GM12878 (cell line): ENCODE results near the gene RGP1. TPM values are rescaled to one million over a fixed set of nuclear protein-coding genes. Genes with fewer than 3 reads are reported as not detected.

Experiments
- ATAC-seq: fragments of 200-7000 bp; cut with Tn5 transposase; 3 replicates; pipeline ENCODE4 v1.9.1; 2020; ENCODE audit warnings: mild to moderate bottlenecking, moderate library complexity
- BruUV-seq: library from RNA; stranded (reverse); fragments of 400-500 nt; replicated peaks from 2 replicates; lab custom pipeline; 2021; lab: Mats Ljungman, UMichigan
- CTCF ChIA-PET: fragments of 300-600 bp; sonication (Branson Sonifier 250); formaldehyde crosslinking; extraction: SDS; loops from one replicate; lab custom pipeline; 2021; ENCODE audit warnings: inconsistent platforms; lab: Yijun Ruan, JAX
- POLR2A ChIA-PET: fragments of 350-600 bp; formaldehyde crosslinking; extraction: SDS; loops from one replicate; lab custom pipeline; 2021; ENCODE audit warnings: inconsistent platforms; lab: Charles Lee
- RAD21 ChIA-PET: fragments of 300-600 bp; sonication (Branson Sonifier 250); formaldehyde crosslinking; loops from one replicate; lab custom pipeline; 2023; ENCODE audit warnings: antibody characterized with exemption; ENCODE audit not compliant: unreplicated experiment; lab: Charles Lee
- SMC1A ChIA-PET: fragments of 300-600 bp; sonication (Branson Sonifier 250); formaldehyde crosslinking; loops from one replicate; lab custom pipeline; 2023; ENCODE audit not compliant: unreplicated experiment, uncharacterized antibody; lab: Charles Lee
- DNase-seq: peaks from one replicate; pipeline ENCODE4 v3.0.0-alpha.2; 2011; ENCODE audit warnings: low read depth, low spot score
- FAIRE-seq: peaks from 3 replicates; lab custom pipeline; 2011; peaks lifted over from hg19 to GRCh38; lab: Jason Lieb, UNC
- H2AFZ ChIP-seq: 2 replicates; pipeline ENCODE4 v1.6.0; 2011; ENCODE audit warnings: low read depth, low read length, control low read depth; ENCODE audit not compliant: control insufficient read depth
- H3K27ac ChIP-seq: 2 replicates; pipeline ENCODE4 v1.5.1; 2011; ENCODE audit warnings: control low read depth; ENCODE audit not compliant: control insufficient read depth, insufficient read depth
- H3K27me3 ChIP-seq, 2 experiments: replicated peaks in 1 of 2; 2 replicates each; pipeline versions ENCODE4 v1.6.0 to v1.6.1; 2011; ENCODE audit warnings: low read length in 1 of 2; ENCODE audit not compliant: control insufficient read depth in 2 of 2, insufficient read depth in 2 of 2
- H3K36me3 ChIP-seq, 2 experiments: 2 replicates each; pipeline ENCODE4 v1.5.1; 2011; ENCODE audit warnings: low read length in 1 of 2; ENCODE audit not compliant: control insufficient read depth in 2 of 2, insufficient read depth in 2 of 2
- H3K4me1 ChIP-seq: 2 replicates; pipeline ENCODE4 v1.6.1; 2011; ENCODE audit warnings: mild to moderate bottlenecking, low read length, moderate library complexity, mixed read lengths; ENCODE audit not compliant: control insufficient read depth, insufficient read depth
- H3K4me2 ChIP-seq: 2 replicates; pipeline ENCODE4 v1.6.0; 2011; ENCODE audit warnings: control low read depth; ENCODE audit not compliant: control insufficient read depth, insufficient read depth
- H3K4me3 ChIP-seq: fragments of 200-600 bp; sonication (generic); 2 replicates; pipeline ENCODE4 v1.5.1; 2016
- H3K79me2 ChIP-seq: 2 replicates; pipeline ENCODE4 v1.6.0; 2011; ENCODE audit warnings: low read length; ENCODE audit not compliant: control insufficient read depth, insufficient read depth
- H3K9ac ChIP-seq: 2 replicates; pipeline ENCODE4 v1.8.0; 2011; ENCODE audit warnings: low read length, control low read depth, mixed read lengths; ENCODE audit not compliant: control insufficient read depth, insufficient read depth
- H3K9me3 ChIP-seq: replicated peaks from 3 replicates; pipeline ENCODE4 v1.5.1; 2011; ENCODE audit warnings: mild to moderate bottlenecking, low read length; ENCODE audit not compliant: control insufficient read depth, insufficient read depth
- H4K20me1 ChIP-seq: 2 replicates; pipeline ENCODE4 v1.6.0; 2011; ENCODE audit not compliant: control insufficient read depth, insufficient read depth
- ASH2L ChIP-seq: fragments of 300-600, 200-600 bp; sonication (generic); IDR thresholded peaks from 2 replicates; pipeline ENCODE4 v1.6.1; 2017; ENCODE audit warnings: low read depth, mild to moderate bottlenecking, borderline replicate concordance
- CBFB ChIP-seq: IDR thresholded peaks from 2 replicates; pipeline ENCODE4 v1.6.1; 2016; ENCODE audit warnings: antibody characterized with exemption, low read depth
- CBX5 ChIP-seq: sonication (generic); IDR thresholded peaks from 2 replicates; pipeline ENCODE4 v1.6.1; 2016; ENCODE audit warnings: low read depth, moderate library complexity, mild to moderate bottlenecking, inconsistent platforms
- CEBPB ChIP-seq, 2 experiments: fragments of 150-350 bp in 1 of 2; IDR thresholded peaks; 2 replicates each; pipeline ENCODE4 v1.6.1; 2012 to 2014; ENCODE audit warnings: low read depth in 2 of 2, low read length in 2 of 2, borderline replicate concordance in 1 of 2, inconsistent platforms in 1 of 2
- CREM ChIP-seq: IDR thresholded peaks from 2 replicates; pipeline ENCODE4 v1.6.1; 2014; ENCODE audit warnings: antibody characterized with exemption, low read depth
- E4F1 ChIP-seq: fragments of 450-650 bp; IDR thresholded peaks from 2 replicates; pipeline ENCODE4 v1.6.1; 2018; ENCODE audit warnings: borderline replicate concordance, mild to moderate bottlenecking; ENCODE audit not compliant: partially characterized antibody
- HDAC2 ChIP-seq: fragments of 200-600 bp; sonication (generic); IDR thresholded peaks from 2 replicates; pipeline ENCODE4 v1.6.1; 2017
- JUND ChIP-seq: IDR thresholded peaks from 2 replicates; pipeline ENCODE4 v1.6.1; 2012; ENCODE audit warnings: low read depth, mild to moderate bottlenecking, low read length, improper control_type of control experiment, moderate library complexity
- NBN ChIP-seq: fragments of 450-650 bp; IDR thresholded peaks from 2 replicates; pipeline ENCODE4 v1.6.1; 2016
- PRDM15 ChIP-seq: fragments of 450-650 bp; formaldehyde crosslinking; IDR thresholded peaks from 2 replicates; pipeline ENCODE4 v1.4.0; 2020; ENCODE audit warnings: mild to moderate bottlenecking, moderate library complexity
- RB1 ChIP-seq: fragments of 450-650 bp; formaldehyde crosslinking; IDR thresholded peaks from 2 replicates; pipeline ENCODE4 v1.6.1; 2017; ENCODE audit warnings: mild to moderate bottlenecking, borderline replicate concordance
- RFX5 ChIP-seq: IDR thresholded peaks from 2 replicates; pipeline ENCODE4 v1.6.1; 2011; ENCODE audit warnings: low read depth, low read length, improper control_type of control experiment
- SMAD1 ChIP-seq: fragments of 450-650 bp; IDR thresholded peaks from 2 replicates; pipeline ENCODE4 v1.6.1; 2018; ENCODE audit warnings: mild to moderate bottlenecking, low read depth; ENCODE audit not compliant: partially characterized antibody
- STAT3 ChIP-seq: IDR thresholded peaks from 2 replicates; pipeline ENCODE4 v1.6.1; 2011; ENCODE audit warnings: low read depth, low read length, improper control_type of control experiment
- YY1 ChIP-seq: IDR thresholded peaks from 2 replicates; pipeline ENCODE4 v1.6.1; 2011; ENCODE audit warnings: low read depth, mild to moderate bottlenecking, low read length
- ZNF207 ChIP-seq: fragments of 450-650 bp; IDR thresholded peaks from 2 replicates; pipeline ENCODE4 v1.6.1; 2014; ENCODE audit warnings: antibody characterized with exemption, mild to moderate bottlenecking, borderline replicate concordance
- WGBS: methylation state at CpG from one replicate; pipeline ENCODE4 v1.1.6; 2016; ENCODE audit warnings: low lambda C conversion rate; ENCODE audit not compliant: insufficient replicate concordance, insufficient coverage; ENCODE audit errors: missing lambda C conversion rate; 5-methylcytosine and 5-hydroxymethylcytosine counted together
- in situ Hi-C: fragments of 300-500 bp; cut with MboI; formaldehyde crosslinking; loops from 9 replicates; pipeline ENCODE4 v1.14.3; 2018; ENCODE audit warnings: mixed read lengths
- intact Hi-C: fragments of 100-400 bp; cut with micrococcal nuclease; formaldehyde crosslinking; loops from one replicate; pipeline ENCODE4 v1.14.2; 2022; ENCODE audit not compliant: unreplicated experiment
- polyA plus RNA-seq, 11 experiments: library from polyadenylated mRNA; depleted of rRNA in 4 of 11; unstranded in 6 of 11; stranded (reverse) in 5 of 11; fragments of >200 nt; fragmentation: Nextera tagmentation in 4 of 11; fragmentation: Illumina TruSeq in 1 of 11; extraction: Ambion mirVana in 4 of 11; extraction: Trizol in 1 of 11; gene quantifications; 1 replicate in 1 of 11; 2 replicates in 10 of 11; pipeline versions ENCODE4 v1.2.1 to v1.2.3, GENCODE V29; 2011 to 2016; ENCODE audit warnings: inconsistent platforms in 2 of 11, missing spikeins in 2 of 11, low read depth in 1 of 11
- total RNA-seq, 4 experiments: library from RNA; depleted of rRNA in 3 of 4; stranded (reverse); fragments of >200 nt in 3 of 4; fragmentation: Illumina TruSeq in 1 of 4; extraction: Trizol in 1 of 4; gene quantifications; 2 replicates each; pipeline versions ENCODE4 v1.2.1 to v1.2.3, GENCODE V29; 2013 to 2021
- TF ChIP-seq, protein P1 (sequence below): IDR thresholded peaks from 2 replicates; pipeline ENCODE4 v1.6.1; 2011; ENCODE audit warnings: borderline replicate concordance, low read depth, mild to moderate bottlenecking, moderate library complexity, mixed read lengths, low read length; ENCODE audit not compliant: insufficient read depth; ENCODE audit errors: extremely low read length

RGP1 gene
- total and polyA plus RNA-seq, 10 of the 15 experiments (the other 5 are each of a cell fraction or from before 2014, with no cell fraction given): 0.44 to 14.9 (median 7.4) TPM

DNA sequence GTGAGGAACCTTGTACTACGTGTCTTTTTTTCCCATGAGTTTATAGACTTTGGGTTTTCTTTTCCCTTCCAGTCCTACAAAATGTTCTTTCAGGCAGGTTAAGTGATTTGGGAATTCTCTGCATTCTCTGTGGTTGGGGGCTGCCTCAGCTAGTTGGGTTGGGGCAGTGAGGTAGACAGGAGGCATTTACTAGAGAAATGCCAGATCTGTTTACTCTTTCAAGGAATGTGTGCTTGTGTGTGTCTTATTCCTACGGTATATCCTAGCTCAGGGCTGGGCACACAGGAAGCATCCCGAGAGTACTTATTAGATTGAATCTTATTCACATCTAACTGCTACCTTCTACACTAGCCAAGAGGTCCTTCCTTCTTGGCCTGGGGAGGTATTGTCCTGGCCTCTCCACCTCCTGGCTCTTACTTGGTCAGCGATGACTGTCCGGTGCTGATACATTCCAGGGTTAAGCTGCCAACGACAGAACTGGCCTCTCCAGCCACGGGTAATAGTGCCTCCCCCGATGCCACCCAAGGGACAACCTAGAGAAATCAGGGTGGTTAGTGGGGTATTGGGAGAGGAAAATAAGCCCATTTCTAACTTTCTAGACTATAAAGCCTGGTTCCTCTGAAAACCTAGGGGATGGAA lies 5.1 kb upstream of the RGP1 start:
- Histone ChIP-seq H2AFZ (no peak overlapping the region), H3K9me3 (no peaks in the 10 kb centered on the region), H3K36me3 (peaks cover 20 to 28% of the 10 kb centered on the region in 2 experiments), H3K4me2 (no peak overlapping the region; the same call in 1 of the 2 replicates), H3K4me1 (no peaks in the 10 kb centered on the region; the same call in 1 of the 2 replicates), H3K27ac (no peak overlapping the region), H3K79me2 (peaks cover 42% of the 10 kb centered on the region), H4K20me1 (no peaks in the 10 kb centered on the region; the same call in 1 of the 2 replicates), H3K27me3 (no peaks in the 10 kb centered on the region), H3K4me3 (no peak overlapping the region), H3K9ac (no peak overlapping the region)
- in situ Hi-C loops (no loop called here), intact Hi-C loops (no loop called here)
- CTCF ChIA-PET: interaction anchor here (1.7 to 9.5 kb wide), 5 partner anchors 9 to 138 kb away, joined by 5 to 147 read pairs (median 8); partner anchors contain the start of genes CREB3 and TLN1
- DNase-seq (no peak), ATAC-seq (no peak), FAIRE-seq (no peak)
- RAD21 ChIA-PET: interaction anchor here (1.1 kb wide), 1 partner anchor 85 kb away, joined by 3 read pairs; the partner anchor contains the start of genes FAM221B and TMEM8B
- WGBS: 86% methylated on average over 8 of the region's 8 CpGs
- BruUV-seq: no TSS peak
- POLR2A ChIA-PET: interaction anchor here (1.2 to 6.2 kb wide), 3 partner anchors 9 to 16 kb away, joined by 3 to 55 read pairs (median 5); partner anchors contain the start of genes CREB3 and TLN1
- SMC1A ChIA-PET: interaction anchor here (0.9 to 1.8 kb wide), 4 partner anchors 8 to 82 kb away, joined by 3 to 6 read pairs (median 3); no protein-coding TSS in a partner anchor
- TF ChIP-seq CBFB (no peak), JUND (no peak), SMAD1 (no peak), PRDM15 (CRISPR knock-in tag) (no peak), E4F1 (no peak), ASH2L (no peak), CEBPB (IDR thresholded peaks at IDR 0.05; ENCODE audit: borderline replicate concordance in 1 of 2, low read depth in 2 of 2, low read length in 2 of 2) (no peak), HDAC2 (no peak), NBN (no peak), STAT3 (no peak), ZNF207 (no peak), RB1 (no peak), RFX5 (no peak), CREM (no peak), CBX5 (no peak), YY1 (no peak)
- TF ChIP-seq, protein P1, sequence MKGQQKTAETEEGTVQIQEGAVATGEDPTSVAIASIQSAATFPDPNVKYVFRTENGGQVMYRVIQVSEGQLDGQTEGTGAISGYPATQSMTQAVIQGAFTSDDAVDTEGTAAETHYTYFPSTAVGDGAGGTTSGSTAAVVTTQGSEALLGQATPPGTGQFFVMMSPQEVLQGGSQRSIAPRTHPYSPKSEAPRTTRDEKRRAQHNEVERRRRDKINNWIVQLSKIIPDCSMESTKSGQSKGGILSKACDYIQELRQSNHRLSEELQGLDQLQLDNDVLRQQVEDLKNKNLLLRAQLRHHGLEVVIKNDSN: no peak
